DND-41 (cell line): ENCODE results near the gene KCND1.

Experiments
- EZH2 ChIP-seq: IDR thresholded peaks from 3 replicates; pipeline ENCODE4 v1.6.1; 2012; ENCODE audit warnings: borderline replicate concordance, low read depth, mild to moderate bottlenecking, moderate library complexity, low read length, inconsistent platforms; ENCODE audit not compliant: severe bottlenecking
- TF ChIP-seq, protein P1 (sequence below): IDR thresholded peaks from 2 replicates; pipeline ENCODE4 v1.5.1; 2012; ENCODE audit warnings: borderline replicate concordance, low read length, moderate library complexity, mild to moderate bottlenecking; ENCODE audit not compliant: poor library complexity, severe bottlenecking; ENCODE audit errors: extremely low read depth

DNA sequence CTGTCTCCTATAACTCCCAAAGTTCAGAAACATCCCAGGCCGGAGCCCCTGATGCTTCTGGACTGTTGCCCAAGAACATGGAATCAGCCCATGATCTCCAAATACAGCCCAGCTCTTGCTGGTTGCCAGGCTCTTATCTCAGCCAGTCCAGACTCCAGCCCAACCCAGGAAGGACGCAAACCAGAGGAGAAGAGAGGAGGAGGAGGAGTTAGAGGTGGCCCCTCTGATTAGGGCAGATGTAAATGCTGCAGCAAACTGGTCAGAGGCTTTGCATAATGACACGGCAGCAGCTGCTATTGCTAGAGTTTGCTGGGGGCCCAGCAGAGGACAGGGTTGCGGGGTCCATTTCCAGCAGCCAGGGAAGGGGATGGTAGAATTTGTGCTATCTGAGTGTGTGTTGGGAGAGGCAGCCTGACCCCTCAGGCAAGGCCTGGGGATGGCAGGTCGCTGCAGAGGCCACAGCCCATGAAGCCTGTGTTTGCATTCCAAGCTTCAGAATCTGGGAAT is 10.0 kb downstream of the KCND1 start:
- TF ChIP-seq, protein P1, sequence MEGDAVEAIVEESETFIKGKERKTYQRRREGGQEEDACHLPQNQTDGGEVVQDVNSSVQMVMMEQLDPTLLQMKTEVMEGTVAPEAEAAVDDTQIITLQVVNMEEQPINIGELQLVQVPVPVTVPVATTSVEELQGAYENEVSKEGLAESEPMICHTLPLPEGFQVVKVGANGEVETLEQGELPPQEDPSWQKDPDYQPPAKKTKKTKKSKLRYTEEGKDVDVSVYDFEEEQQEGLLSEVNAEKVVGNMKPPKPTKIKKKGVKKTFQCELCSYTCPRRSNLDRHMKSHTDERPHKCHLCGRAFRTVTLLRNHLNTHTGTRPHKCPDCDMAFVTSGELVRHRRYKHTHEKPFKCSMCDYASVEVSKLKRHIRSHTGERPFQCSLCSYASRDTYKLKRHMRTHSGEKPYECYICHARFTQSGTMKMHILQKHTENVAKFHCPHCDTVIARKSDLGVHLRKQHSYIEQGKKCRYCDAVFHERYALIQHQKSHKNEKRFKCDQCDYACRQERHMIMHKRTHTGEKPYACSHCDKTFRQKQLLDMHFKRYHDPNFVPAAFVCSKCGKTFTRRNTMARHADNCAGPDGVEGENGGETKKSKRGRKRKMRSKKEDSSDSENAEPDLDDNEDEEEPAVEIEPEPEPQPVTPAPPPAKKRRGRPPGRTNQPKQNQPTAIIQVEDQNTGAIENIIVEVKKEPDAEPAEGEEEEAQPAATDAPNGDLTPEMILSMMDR = no peak
- no peak for TF ChIP-seq EZH2
